ENCODE results near the gene APBA3.
A peak's percentile ranks its signal among the peaks of the same experiment; 100 is the strongest.

Gene APBA3, protein sequence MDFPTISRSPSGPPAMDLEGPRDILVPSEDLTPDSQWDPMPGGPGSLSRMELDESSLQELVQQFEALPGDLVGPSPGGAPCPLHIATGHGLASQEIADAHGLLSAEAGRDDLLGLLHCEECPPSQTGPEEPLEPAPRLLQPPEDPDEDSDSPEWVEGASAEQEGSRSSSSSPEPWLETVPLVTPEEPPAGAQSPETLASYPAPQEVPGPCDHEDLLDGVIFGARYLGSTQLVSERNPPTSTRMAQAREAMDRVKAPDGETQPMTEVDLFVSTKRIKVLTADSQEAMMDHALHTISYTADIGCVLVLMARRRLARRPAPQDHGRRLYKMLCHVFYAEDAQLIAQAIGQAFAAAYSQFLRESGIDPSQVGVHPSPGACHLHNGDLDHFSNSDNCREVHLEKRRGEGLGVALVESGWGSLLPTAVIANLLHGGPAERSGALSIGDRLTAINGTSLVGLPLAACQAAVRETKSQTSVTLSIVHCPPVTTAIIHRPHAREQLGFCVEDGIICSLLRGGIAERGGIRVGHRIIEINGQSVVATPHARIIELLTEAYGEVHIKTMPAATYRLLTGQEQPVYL

GRCh38 chr19:3761382-3762129 lies at the start of gene APBA3:
Gene APBA3 (minus strand): TSS chr19:3761692. CDS start chr19:3760264, 1,428 bp downstream.
- TF ChIP-seq CTCF (IDR thresholded peaks at IDR 0.05; ENCODE audit: low read depth, low read length): peak; percentile 50
- peak; percentile 90 to 92 for DNase-seq (ENCODE audit: low read depth in 2 of 2)
- peak within 1 kb of the TSS; percentile 78 to 85 for H3K4me3 ChIP-seq (replicated peaks in 1 of 2; ENCODE audit: low read depth in 2 of 2, low read length in 2 of 2)

- TF ChIP-seq CTCF (IDR thresholded peaks at IDR 0.05; ENCODE audit: low read depth, low read length): no peak
- DNase-seq (ENCODE audit: low read depth in 2 of 2): no peak
- H3K4me3 ChIP-seq (replicated peaks in 1 of 2; ENCODE audit: low read depth in 2 of 2, low read length in 2 of 2): no peak overlapping the region
Observed at GRCh38 chr19:3810708-3811355, 49.3 kb upstream of the APBA3 start.

DNA sequence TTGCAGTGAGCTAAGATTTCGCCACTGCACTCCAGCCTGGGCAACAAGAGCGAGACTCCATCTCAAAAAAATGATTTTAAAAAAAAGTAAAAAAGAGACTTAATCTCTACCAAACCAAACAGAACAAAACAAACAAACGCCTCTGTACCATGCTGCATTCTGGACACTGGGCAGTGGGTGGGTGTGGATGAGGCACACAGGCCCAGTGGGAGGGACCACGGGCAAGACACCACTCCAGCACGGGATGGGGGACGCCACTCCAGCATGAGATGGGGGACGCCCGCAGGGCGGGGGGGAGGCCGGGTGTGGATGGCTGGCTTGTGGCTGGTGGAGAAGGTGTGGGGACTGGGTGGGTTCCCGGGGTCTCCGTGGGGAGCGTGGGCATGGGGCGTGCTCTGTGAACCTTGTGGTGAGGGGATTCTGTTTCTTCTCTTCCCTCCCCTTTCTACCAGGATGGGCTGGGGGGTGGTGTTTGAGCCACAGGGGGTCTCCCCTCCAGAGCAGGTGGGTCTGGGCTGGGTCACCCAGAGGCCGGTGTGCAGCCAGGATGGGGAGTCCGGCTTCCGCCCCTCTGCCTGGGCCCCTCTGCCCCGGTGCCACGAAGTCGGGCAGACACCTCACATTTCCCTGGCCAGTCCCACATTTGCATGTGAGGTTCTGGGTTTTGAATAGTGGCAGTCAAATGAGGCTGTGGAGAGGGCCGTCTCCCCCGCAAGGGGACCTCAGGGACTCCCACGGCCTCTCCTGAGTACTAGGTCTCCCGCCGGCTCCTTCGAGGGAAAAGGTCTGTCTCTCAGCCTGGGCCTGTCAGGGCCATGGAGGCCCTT lies 48.6 kb upstream of the APBA3 start:
- TF ChIP-seq CTCF (IDR thresholded peaks at IDR 0.05; ENCODE audit: low read depth, low read length): no peak
- no peak overlapping the region for H3K4me3 ChIP-seq (replicated peaks in 1 of 2; ENCODE audit: low read depth in 2 of 2, low read length in 2 of 2)
- DNase-seq (ENCODE audit: low read depth in 2 of 2): no peak

DNA sequence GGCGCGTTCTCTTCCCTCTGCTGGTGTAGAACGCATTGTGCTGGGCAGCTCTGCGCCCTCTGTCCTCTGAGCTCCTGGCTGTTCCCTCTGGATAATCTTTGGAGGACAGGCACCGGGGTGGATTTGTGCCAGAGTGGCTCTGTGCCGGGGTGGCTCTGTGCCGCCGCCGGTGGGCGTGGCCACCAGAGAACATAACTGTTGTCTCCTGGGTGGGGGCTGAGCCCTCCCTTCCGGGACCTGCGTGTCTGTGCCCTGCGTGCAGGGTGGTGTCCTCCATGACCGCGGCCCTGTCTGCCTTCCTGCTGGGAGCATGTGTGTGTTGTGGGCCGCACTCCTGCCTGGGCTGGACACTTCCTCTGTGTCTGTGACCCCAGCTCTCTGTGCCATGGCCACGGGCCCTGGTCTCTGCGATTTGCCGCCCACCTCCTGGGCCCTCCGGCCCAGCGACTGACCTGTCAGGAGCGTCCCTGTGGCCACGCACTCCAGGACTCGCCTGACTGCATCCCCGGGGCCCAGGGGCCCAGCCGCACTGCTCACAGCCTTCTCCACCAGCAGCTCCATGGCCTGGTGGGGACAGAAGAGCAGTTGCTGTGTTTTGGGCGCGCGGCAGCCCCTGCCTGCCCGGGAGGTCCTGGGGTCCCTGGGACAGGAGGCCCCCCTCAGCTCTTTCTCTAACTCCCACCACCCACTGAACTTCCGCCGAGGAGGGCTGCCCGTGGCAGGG lies 47.1 kb upstream of the APBA3 start:
- no peak for DNase-seq (ENCODE audit: low read depth in 2 of 2)

More for the DNA sequence above, 47.1 kb upstream of the APBA3 start:
- H3K4me3 ChIP-seq (replicated peaks in 1 of 2; ENCODE audit: low read depth in 2 of 2, low read length in 2 of 2): no peak overlapping the region
- TF ChIP-seq CTCF (IDR thresholded peaks at IDR 0.05; ENCODE audit: low read depth, low read length): no peak
